VCaP (cell line): ENCODE results near the gene MEN1.

ENCODE experiments used
- H3K27ac ChIP-seq: fragments of 450-650 bp; 2 replicates; pipeline ENCODE4 v1.5.1; 2017
- CTCF ChIP-seq: fragments of 450-650 bp; conservative IDR thresholded peaks from 2 replicates; pipeline ENCODE4 v1.5.1; 2017; ENCODE audit warnings: mild to moderate bottlenecking, moderate library complexity

MEN1 gene

GRCh38 chr11:64839335-64839734 is 29.0 kb upstream of the MEN1 start:
- TF ChIP-seq CTCF = no peak
- no peak overlapping the region for H3K27ac ChIP-seq

- TF ChIP-seq CTCF = no peak
Measured at GRCh38 chr11:64838600-64839334, 28.4 kb upstream of the MEN1 start.

GRCh38 chr11:64837887-64838351 is 27.6 kb upstream of the MEN1 start:
- H3K27ac ChIP-seq = 0 out of 2 replicates have a peak overlapping the region, but pooled peaks have one; percentile 6
- no peak for TF ChIP-seq CTCF

More at GRCh38 chr11:64838600-64839334, 28.4 kb upstream of the MEN1 start:
- no peak overlapping the region for H3K27ac ChIP-seq

- H3K27ac ChIP-seq = no peak overlapping the region
- TF ChIP-seq CTCF = no peak
Measured at GRCh38 chr11:64836448-64837072, 26.2 kb upstream of the MEN1 start.

GRCh38 chr11:64835616-64836447 is 25.5 kb upstream of the MEN1 start:
- no peak for TF ChIP-seq CTCF
- H3K27ac ChIP-seq = no peak overlapping the region

GRCh38 chr11:64834723-64835615 is 24.6 kb upstream of the MEN1 start:
- TF ChIP-seq CTCF = no peak
- no peak overlapping the region for H3K27ac ChIP-seq
